Hepatocyte (in vitro differentiated cells): ENCODE data around the gene PWWP2A. TPM values are rescaled to one million over a fixed set of nuclear protein-coding genes. Genes with fewer than 3 reads are reported as not detected.

Source experiments
- DNase-seq: peaks from one replicate; pipeline ENCODE4 v3.0.0-alpha.2; 2016; ENCODE audit warnings: low spot score
- H2AFZ ChIP-seq: fragments of 200-600 bp; sonication (generic); 2 replicates; pipeline ENCODE4 v1.6.0; 2016; ENCODE audit warnings: antibody characterized with exemption, mild to moderate bottlenecking
- H3K27ac ChIP-seq: fragments of 200-600 bp; sonication (generic); 2 replicates; pipeline ENCODE4 v1.5.1; 2016; ENCODE audit warnings: mild to moderate bottlenecking
- H3K27me3 ChIP-seq: fragments of 200-600 bp; sonication (generic); 2 replicates; pipeline ENCODE4 v1.6.1; 2016
- H3K36me3 ChIP-seq: fragments of 200-600 bp; sonication (generic); replicated peaks from 2 replicates; pipeline ENCODE4 v1.5.1; 2016; ENCODE audit warnings: low read depth; ENCODE audit not compliant: insufficient read depth
- H3K4me1 ChIP-seq: fragments of 200-600 bp; sonication (generic); 2 replicates; pipeline ENCODE4 v1.5.1; 2016; ENCODE audit warnings: mild to moderate bottlenecking, moderate library complexity; ENCODE audit not compliant: insufficient read depth
- H3K4me2 ChIP-seq: fragments of 200-600 bp; sonication (generic); 2 replicates; pipeline ENCODE4 v1.6.0; 2016
- H3K4me3 ChIP-seq: fragments of 200-600 bp; sonication (generic); 2 replicates; pipeline ENCODE4 v1.5.1; 2016; ENCODE audit warnings: mild to moderate bottlenecking
- H3K79me2 ChIP-seq: fragments of 200-600 bp; sonication (generic); 2 replicates; pipeline ENCODE4 v1.6.0; 2017; ENCODE audit warnings: mild to moderate bottlenecking
- H3K9me2 ChIP-seq: fragments of 200-600 bp; sonication (generic); replicated peaks from 2 replicates; pipeline ENCODE4 v1.6.0; 2017; ENCODE audit warnings: mild to moderate bottlenecking; ENCODE audit not compliant: insufficient read depth
- H3K9me3 ChIP-seq: fragments of 200-600 bp; sonication (generic); 2 replicates; pipeline ENCODE4 v1.5.1; 2016; ENCODE audit warnings: low read depth, mild to moderate bottlenecking
- H4K20me1 ChIP-seq: fragments of 200-600 bp; sonication (generic); 2 replicates; pipeline ENCODE4 v1.6.0; 2016; ENCODE audit warnings: mild to moderate bottlenecking; ENCODE audit not compliant: insufficient read depth, poor library complexity, severe bottlenecking
- CTCF ChIP-seq: fragments of 200-600 bp; sonication (generic); IDR thresholded peaks from 2 replicates; pipeline ENCODE4 v1.5.1; 2016; ENCODE audit warnings: antibody characterized with exemption, mild to moderate bottlenecking; ENCODE audit not compliant: poor library complexity
- EZH2 ChIP-seq: fragments of 200-600 bp; sonication (generic); IDR thresholded peaks from 2 replicates; pipeline ENCODE4 v1.6.1; 2016; ENCODE audit warnings: antibody characterized with exemption, mild to moderate bottlenecking, borderline replicate concordance
- EZH2phosphoT487 ChIP-seq: fragments of 200-600 bp; sonication (generic); IDR thresholded peaks from one replicate; pipeline ENCODE4 v1.6.1; 2018; ENCODE audit warnings: antibody characterized with exemption, mild to moderate bottlenecking, low read depth, moderate library complexity; ENCODE audit not compliant: unreplicated experiment, severe bottlenecking
- WGBS: methylation state at CpG from one replicate; pipeline ENCODE4 v1.1.6; 2016; ENCODE audit warnings: low lambda C conversion rate; ENCODE audit errors: missing lambda C conversion rate; 5-methylcytosine and 5-hydroxymethylcytosine counted together
- polyA plus RNA-seq: library from polyadenylated mRNA; unstranded; fragments of >200 nt; fragmentation: Nextera tagmentation; extraction: Ambion mirVana; gene quantifications from 2 replicates; pipeline ENCODE4 v1.2.1, GENCODE V29; 2016
- total RNA-seq: library from RNA; depleted of rRNA; stranded (reverse); fragments of >200 nt; gene quantifications from 2 replicates; pipeline ENCODE4 v1.2.3, GENCODE V29; 2014

The PWWP2A gene
- total and polyA plus RNA-seq, 2 experiments from 2014 or later, result 18.4 to 26.5 TPM

- H3K79me2 ChIP-seq, result no peaks in the 10 kb centered on the region
- DNase-seq, result peak; percentile 36
- no peaks in the 10 kb centered on the region for H3K4me1 ChIP-seq
- H3K36me3 ChIP-seq, result no peaks in the 10 kb centered on the region
- no peaks in the 10 kb centered on the region for H4K20me1 ChIP-seq
- H3K9me2 ChIP-seq, result no peaks in the 10 kb centered on the region
- TF ChIP-seq CTCF (no peak), EZH2 (no peak), EZH2phosphoT487 (no peak)
- H2AFZ ChIP-seq, result no peak overlapping the region
- H3K4me3 ChIP-seq, result no peak overlapping the region
- 79% methylated on average over 6 of the region's 6 CpGs for WGBS
- H3K27ac ChIP-seq, result peak overlapping the region; percentile 39
- no peaks in the 10 kb centered on the region for H3K27me3 ChIP-seq
- no peak overlapping the region for H3K4me2 ChIP-seq
- H3K9me3 ChIP-seq, result no peaks in the 10 kb centered on the region
These were observed 35.9 kb upstream of the PWWP2A start for GRCh38 chr5:160155017-160155750.

GRCh38 chr5:160152901-160153300 is 33.7 kb upstream of the PWWP2A start:
- 93% methylated on average over 6 of the region's 6 CpGs for WGBS
- H3K9me3 ChIP-seq, result no peaks in the 10 kb centered on the region
- H2AFZ ChIP-seq, result no peak overlapping the region
- no peaks in the 10 kb centered on the region for H3K9me2 ChIP-seq
- no peaks in the 10 kb centered on the region for H3K27me3 ChIP-seq
- no peaks in the 10 kb centered on the region for H3K79me2 ChIP-seq
- H3K4me2 ChIP-seq, result no peak overlapping the region
- H4K20me1 ChIP-seq, result no peaks in the 10 kb centered on the region
- H3K4me3 ChIP-seq, result no peak overlapping the region
- no peaks in the 10 kb centered on the region for H3K4me1 ChIP-seq
- TF ChIP-seq EZH2, result no peak
- no peak for TF ChIP-seq EZH2phosphoT487
- no peak for TF ChIP-seq CTCF
- DNase-seq, result no peak
- no peak overlapping the region for H3K27ac ChIP-seq
- H3K36me3 ChIP-seq, result no peaks in the 10 kb centered on the region

- H3K9me2 ChIP-seq, result no peaks in the 10 kb centered on the region
- no peaks in the 10 kb centered on the region for H3K79me2 ChIP-seq
- no peak overlapping the region for H3K27ac ChIP-seq
- no peaks in the 10 kb centered on the region for H4K20me1 ChIP-seq
- whole genome bisulfite sequencing, result 83% methylated on average over 1 of the region's 1 CpG
- H3K4me3 ChIP-seq, result no peak overlapping the region
- no peaks in the 10 kb centered on the region for H3K36me3 ChIP-seq
- H2AFZ ChIP-seq, result no peak overlapping the region
- H3K9me3 ChIP-seq, result no peaks in the 10 kb centered on the region
- no peak overlapping the region for H3K4me2 ChIP-seq
- H3K4me1 ChIP-seq, result no peaks in the 10 kb centered on the region
- DNase-seq, result no peak
- TF ChIP-seq EZH2phosphoT487 (no peak), EZH2 (no peak), CTCF (no peak)
- no peaks in the 10 kb centered on the region for H3K27me3 ChIP-seq
These were observed 33.0 kb upstream of the PWWP2A start for GRCh38 chr5:160152287-160152686.
